CD4-positive, alpha-beta T cell treated with Interferon gamma for 1 hour (primary cell): ENCODE data around the gene LHFPL2.

Experiments used
- DNase-seq: peaks from one replicate; pipeline ENCODE4 v3.0.0-alpha.2; 2020

LHFPL2 gene

DNA sequence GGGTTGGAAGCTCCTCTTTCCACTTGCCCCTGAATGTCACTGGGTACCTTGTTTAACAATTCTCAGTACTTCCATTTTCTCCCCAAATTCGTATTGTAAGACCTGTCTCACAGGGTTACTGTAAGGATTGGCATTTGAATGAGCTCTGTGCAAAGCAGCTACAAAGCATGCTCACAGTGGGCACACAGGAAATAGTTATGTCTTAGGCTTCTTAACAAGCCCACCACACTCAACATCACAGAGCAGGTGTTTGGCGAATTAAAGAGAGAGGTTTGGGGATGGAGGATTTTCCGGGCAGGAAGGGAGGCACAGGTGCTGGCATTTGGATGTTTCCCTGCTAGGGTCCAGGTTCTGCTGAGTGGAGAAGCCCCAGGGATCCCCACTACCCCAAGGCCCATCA lies 17.0 kb upstream of the LHFPL2 start:
- DNase-seq: no peak

DNA sequence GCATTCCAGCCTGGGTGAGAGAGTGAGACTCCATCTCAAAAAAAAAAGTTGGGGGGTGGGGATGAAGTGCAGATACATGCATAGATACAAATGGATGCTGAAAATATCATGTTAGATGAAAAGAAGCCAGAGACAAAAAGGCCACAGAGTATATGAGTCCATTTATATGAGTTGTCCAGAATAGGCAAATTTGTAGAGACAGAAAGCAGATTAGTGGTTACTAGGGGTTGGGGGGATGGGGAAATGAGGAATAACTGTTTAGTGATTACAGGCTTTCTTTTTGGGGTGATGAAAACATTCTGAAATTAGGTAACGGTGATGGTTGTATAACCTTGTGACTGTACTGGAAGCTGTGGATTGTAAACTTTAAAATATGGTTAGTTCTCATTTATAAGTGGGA lies 13.8 kb upstream of the LHFPL2 start:
- DNase-seq: no peak

DNA sequence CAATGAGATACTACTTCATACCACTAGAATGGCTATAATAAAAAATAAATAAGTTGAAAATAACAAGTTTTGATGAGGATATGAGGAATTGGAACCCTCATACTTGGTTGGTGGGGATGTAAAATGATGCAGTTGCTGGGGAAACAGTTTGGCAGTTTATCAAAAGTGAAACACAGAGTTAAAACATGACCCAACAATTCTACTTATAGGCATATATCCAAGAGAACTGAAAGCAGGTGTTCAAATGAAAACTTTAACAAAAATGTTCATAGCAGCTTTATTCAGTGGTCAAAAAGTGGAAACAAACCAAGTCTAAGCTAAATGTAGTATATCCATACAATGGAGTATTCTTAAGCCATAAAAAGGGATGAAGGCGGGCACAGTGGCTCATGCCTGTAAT lies 13.1 kb upstream of the LHFPL2 start:
- no peak for DNase-seq

- DNase-seq: no peak
Measured at GRCh38 chr5:78661044-78661443, 12.5 kb upstream of the LHFPL2 start.

GRCh38 chr5:78660401-78660800 lies 11.8 kb upstream of the LHFPL2 start:
- DNase-seq: no peak

- DNase-seq: no peak
Measured at GRCh38 chr5:78659714-78660113, 11.1 kb upstream of the LHFPL2 start.

DNA sequence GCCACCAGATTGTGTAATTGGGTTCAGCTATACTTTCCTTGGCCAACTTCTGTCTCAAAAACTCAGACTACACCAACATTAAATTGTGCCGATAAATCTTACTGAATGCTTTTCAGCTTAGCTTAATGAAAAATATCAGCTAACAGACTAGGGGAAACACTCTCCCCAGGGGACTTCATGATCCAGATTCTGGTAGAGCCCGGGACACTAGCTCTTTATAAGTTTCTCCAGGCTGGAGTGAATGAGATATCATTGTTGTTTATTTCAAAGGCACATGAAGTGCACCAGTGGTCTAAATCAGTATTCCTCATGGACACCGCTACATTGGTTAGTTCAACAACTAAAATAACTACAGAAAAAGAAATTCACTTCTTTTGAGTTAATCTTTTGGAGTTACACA lies 10.5 kb upstream of the LHFPL2 start:
- no peak for DNase-seq

DNA sequence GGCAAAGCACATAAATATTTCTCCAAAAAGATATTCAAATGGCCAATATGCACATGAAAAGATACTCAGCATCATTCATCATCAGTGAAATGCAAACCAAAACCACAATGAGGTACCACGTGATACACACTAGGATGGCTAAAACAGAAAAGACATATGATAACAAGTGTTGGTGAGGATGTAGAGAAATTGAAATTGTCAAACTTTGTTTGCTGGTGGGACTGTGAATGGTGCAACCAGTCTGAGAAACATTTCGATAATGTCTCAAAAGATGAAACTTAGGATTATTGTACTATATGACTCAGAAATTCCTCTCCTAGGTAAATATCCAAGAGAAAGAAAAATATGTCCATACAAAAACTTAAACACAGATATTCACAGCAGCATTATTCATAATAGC lies 8.6 kb upstream of the LHFPL2 start:
- no peak for DNase-seq

DNA sequence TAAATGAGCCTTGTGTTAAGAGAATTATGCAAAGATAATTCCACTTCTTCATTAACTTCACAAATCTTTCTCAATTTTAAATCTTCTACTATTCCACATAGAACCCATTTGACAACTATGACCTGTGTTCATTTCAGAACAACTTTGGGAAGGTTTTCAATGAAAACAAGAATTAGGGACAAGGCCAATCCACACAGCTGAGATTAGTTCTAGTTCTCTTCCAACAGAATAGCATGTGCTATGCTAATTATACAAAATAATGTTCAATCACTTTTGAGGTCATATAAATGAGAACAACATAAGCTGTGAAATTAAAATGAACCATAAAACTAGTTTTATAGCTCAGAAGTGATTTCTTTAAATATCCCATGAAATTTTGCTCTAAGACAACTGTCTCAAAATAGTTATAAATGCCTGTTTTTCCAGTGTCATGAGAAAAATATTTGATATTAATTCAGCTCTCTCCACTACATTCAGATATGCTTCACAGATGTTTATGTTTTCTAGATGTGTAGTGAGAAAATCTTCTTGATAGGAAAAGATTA lies 7.2 kb upstream of the LHFPL2 start:
- no peak for DNase-seq

- no peak for DNase-seq
Measured at GRCh38 chr5:78654386-78654785, 5.8 kb upstream of the LHFPL2 start.

DNA sequence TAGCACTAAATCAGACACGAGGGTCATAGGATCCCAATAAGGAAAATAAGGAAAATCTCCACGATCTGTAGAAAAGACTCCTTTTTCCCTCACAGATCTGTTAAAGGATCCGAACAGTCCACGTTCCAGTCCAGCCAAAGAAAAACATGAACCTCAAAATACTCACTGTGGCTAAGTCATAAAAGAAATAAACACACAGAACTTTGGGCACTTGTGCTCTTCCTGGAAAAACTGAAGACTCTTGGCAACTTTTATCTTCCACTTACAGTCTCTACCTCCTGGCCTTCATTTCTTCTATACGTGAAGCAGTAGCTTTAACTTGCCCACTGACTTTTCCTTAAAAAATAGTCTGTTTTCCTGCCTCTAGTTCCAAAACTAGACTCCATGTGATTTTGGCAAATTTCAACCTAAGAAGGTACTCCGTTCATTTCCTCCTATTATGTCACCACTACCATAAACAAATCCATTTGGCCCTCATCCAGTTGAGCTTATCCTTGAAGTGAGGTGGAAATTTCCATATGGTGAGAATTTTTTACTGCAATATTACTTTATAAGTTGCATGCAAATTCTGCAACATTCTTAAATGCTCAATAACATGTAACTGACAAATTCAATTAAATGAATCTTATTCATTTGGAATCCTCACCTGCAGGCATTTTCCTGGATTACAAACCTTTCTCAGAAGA lies 5.3 kb upstream of the LHFPL2 start:
- DNase-seq: no peak

DNA sequence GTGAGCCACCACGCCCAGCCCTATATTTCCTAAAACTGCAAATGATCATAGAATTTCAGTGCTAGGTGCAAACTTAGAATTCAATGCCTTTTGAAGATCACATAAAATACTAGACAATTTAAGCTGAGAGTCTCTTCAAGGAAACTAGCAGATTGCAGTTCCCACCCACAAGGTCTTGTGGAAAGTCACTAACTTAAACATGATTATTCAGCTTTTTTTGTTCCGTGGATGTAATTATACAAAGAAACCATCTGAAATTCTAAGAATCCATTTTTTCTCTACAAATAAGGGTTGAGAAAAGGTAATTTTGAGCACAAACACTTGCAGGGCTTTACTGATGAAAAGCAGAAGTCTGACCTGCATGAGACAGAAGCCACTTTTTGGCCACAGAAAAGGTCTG lies 4.5 kb upstream of the LHFPL2 start:
- DNase-seq: no peak

DNA sequence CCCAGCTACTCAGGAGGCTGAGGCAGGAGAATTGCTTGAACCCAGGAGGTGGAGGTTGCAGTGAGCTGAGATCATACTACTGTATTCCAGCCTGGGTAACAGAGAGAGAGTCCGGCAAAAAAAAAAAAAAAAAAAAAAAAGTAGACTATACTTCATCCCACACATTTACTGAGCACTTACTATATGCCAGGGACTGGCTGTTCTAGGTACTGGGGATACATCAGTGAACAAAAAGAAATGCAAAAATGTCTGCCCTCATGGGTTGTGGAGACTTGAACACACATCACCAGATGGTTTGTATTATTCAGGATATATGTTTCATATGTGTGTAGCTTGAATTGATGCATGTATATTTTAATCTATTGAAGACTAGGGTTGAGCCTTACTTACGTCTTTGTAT lies 2.9 kb upstream of the LHFPL2 start:
- no peak for DNase-seq

GRCh38 chr5:78650531-78650930 lies 2.0 kb upstream of the LHFPL2 start:
- DNase-seq: no peak

DNA sequence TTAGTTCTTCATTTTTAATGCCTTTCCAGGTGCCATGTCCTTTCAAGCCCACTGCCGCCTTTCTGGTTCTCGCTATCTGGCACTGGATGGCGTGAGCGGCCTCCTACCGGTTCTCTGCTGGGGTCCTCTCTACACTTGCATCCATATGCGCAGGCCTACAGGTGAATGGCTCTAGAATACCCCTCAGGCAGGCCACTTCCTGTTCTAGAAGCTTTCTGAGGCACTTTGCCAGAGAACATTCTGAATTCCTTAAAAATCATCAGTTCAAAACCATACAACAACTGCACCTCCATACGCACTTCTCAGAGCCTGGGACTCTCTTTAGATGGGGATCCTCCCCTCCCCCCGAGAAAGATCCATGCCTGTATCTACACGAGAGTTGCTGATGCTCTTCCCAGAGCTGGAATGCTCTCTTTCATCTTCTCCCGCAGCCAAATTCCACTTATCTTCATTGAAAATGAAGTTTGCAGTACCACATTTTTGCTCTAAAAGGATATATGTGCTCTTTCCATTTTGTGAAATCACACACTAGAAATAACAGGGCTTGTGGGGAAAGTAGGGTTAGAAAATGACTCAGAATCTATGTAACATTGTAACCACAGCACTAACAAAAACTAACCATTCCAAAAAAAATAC lies 1.4 kb upstream of the LHFPL2 start:
- DNase-seq: no peak

DNA sequence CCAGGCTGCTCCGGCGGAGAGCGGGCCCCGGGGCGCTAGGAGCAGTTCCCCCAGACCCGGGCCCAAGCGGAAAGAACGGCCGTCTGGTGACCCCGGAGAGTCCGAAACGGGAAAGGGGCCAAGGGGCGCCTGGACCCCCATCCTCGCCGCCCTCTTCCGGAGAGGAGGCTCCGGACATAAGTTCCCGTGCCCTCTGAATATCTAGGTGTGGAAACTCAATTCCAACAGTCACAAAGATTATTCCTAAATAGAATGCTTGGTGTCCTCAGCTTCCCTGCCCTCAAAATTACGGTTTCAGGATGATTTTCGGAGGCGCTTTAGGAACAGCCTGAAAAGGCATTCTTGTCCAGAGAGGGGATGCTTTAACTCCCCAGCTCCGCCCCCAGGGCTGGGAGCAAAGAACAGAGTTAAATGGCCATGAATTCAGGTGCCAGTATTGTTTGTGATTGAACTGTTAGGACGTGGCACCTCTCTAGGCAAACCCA lies 681 bp upstream of the LHFPL2 start:
- DNase-seq: no peak

- no peak for DNase-seq
Measured at GRCh38 chr5:78647838-78648358, 674 bp downstream of the LHFPL2 start.

GRCh38 chr5:78647351-78647818 lies 1.2 kb downstream of the LHFPL2 start:
- DNase-seq: no peak

- DNase-seq: no peak
Measured at GRCh38 chr5:78644741-78645300, 3.8 kb downstream of the LHFPL2 start.

DNA sequence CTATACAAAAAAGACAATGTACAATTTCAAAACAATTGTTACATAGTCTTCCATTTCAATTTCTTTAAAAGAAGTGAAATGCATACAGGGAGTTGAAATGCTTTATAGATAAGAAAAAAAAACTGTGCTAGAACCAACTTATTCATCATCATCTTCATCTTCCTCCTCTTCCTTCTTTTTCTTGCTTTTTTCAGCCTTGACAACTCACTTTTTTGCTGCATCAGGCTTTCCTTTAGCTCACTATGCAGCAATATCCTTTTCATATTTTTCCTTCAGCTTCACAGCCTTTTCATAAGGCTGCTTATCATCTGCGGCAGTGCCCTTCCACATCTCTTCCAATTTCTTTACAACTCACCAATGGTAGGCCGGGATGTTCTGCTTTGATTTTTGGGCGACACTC lies 4.4 kb downstream of the LHFPL2 start:
- no peak for DNase-seq

DNA sequence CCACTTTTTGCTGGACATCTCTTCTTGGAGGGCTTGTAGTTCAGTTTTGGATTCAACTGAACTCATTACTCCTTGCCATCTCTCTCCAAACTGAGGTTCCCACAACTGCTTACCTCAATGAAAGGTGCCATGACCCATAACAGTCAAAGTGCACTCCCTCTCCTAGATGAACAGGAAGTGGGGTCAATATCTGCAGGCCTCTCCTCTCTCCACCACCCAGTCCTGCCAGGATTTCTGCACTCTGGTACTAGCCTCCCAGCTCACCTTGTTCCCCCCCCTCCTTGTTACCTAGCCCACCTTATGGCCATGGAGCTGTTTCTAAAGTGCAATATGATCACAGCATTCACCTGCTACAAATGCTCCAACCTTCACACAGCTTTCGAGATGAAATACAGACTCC lies 5.9 kb downstream of the LHFPL2 start:
- DNase-seq: no peak

- no peak for DNase-seq
Measured at GRCh38 chr5:78640662-78641474, 7.7 kb downstream of the LHFPL2 start.

DNA sequence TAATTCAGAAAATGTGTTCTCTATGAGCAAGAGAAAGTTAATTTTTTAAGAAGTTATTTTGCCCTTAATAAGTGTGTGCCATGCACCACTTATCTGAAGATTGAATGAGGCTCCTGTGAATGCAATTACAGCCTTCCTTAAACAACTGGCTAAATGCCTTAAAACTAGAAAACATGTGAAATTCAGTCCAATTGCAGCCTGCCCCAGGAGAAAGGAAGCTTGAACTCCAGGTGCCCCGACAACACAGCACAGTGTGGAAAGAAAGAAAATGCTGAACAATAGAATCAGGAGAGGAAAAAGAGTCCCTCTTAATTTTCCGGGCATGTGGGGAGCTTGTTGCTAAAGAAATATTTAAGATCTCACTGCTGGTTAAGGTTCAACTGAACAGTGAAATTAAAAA lies 8.8 kb downstream of the LHFPL2 start:
- no peak for DNase-seq
